ENCODE measurements around the gene SLC5A5. TPM values are rescaled to one million over a fixed set of nuclear protein-coding genes. Genes with fewer than 3 reads are reported as not detected.

The SLC5A5 gene
- total RNA-seq, 1 experiment from 2014 or later: 1.8 TPM

DNA sequence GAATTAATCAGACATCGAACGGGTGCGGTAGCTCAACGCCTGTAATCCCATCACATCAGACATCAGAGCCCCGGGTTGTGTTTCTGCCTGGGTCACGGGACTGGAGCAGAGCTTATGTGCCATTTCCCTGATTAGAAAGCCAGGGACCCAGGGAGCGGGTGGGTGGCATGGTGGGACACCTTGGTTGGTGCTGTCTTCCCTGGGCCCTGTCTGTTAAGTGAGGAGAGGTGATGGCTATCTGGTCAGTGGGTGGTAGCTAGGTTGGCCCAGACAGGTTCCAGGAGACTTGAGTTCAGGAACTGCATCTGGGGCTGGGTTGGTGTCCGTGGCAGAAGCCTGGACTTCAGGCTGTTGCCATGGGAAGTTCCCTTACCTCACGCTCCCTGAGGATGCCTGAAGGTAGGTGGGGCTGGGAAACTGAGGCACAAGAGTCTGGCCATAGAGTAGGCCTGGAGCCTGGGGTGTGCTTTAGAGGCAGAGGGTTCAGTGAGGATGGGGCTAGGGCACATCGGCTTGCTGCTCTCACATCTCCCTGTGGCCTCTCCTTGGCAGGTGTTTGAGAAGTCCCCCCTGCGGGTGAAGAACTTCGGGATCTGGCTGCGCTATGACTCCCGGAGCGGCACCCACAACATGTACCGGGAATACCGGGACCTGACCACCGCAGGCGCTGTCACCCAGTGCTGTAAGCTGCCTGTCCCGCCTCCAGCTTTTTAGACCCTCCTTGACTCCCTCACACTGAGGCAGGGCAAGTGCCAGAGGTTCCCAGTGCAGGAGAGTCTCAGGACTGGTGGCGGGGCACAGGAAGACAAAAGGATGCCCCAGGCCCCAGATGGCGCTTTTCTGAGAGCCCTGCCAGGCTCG, 10.0 kb upstream of the SLC5A5 start:
- Histone ChIP-seq H3K56ac (ENCODE audit: insufficient read length, low read depth, low read length) (no peak overlapping the region), H4K8ac (replicated peaks; ENCODE audit: insufficient read length, low read depth, low read length) (no peak overlapping the region), H3K27me3 (ENCODE audit: insufficient read depth, low read length) (no peaks in the 10 kb centered on the region), H3T11ph (ENCODE audit: low read length) (no peak overlapping the region), H3K18ac (ENCODE audit: insufficient read length, low read depth, low read length) (no peak overlapping the region), H3K79me2 (ENCODE audit: insufficient read depth, low read length) (peaks cover 16% of the 10 kb centered on the region; the same call in 1 of the 2 replicates), H2BK12ac (ENCODE audit: insufficient read length, low read depth, low read length) (no peak overlapping the region), H3K4ac (ENCODE audit: low read depth, low read length) (no peak overlapping the region), H4K91ac (ENCODE audit: insufficient read length, low read depth, low read length) (no peak overlapping the region), H2AK5ac (ENCODE audit: insufficient read length, low read length) (no peak overlapping the region), H3K23ac (ENCODE audit: insufficient read length, low read depth, low read length) (no peak overlapping the region), H3K14ac (ENCODE audit: insufficient read depth, low read length) (no peak overlapping the region), H3K4me1 (ENCODE audit: insufficient read depth, low read length) (no peaks in the 10 kb centered on the region), H4K20me1 (ENCODE audit: control insufficient read depth, insufficient read depth, insufficient read length) (no peaks in the 10 kb centered on the region), H2BK20ac (ENCODE audit: low read depth, low read length, poor library complexity, severe bottlenecking) (no peak overlapping the region), H2BK15ac (ENCODE audit: low read depth, low read length) (no peak overlapping the region), H3K9ac (ENCODE audit: extremely low read depth, insufficient read length, low read length) (peak overlapping the region; percentile 58), H3K4me2 (ENCODE audit: insufficient read depth, insufficient read length, low read length) (peak overlapping the region; percentile 100), H3K79me1 (ENCODE audit: insufficient read depth, low read depth, low read length, poor library complexity, severe bottlenecking) (peaks cover 7% of the 10 kb centered on the region), H2BK5ac (ENCODE audit: insufficient read length, low read length) (no peak overlapping the region), H2BK120ac (ENCODE audit: low read depth, low read length, poor library complexity, severe bottlenecking) (no peak overlapping the region), H3K27ac (ENCODE audit: insufficient read length, low read depth, low read length) (no peak overlapping the region), H3K23me2 (ENCODE audit: insufficient read length, low read depth, low read length, poor library complexity, severe bottlenecking) (peaks cover 4% of the 10 kb centered on the region), H4K5ac (ENCODE audit: insufficient read length, low read depth, low read length) (no peak overlapping the region), H3K9me3 (ENCODE audit: control insufficient read depth, low read depth, low read length) (no peaks in the 10 kb centered on the region), H2AFZ (ENCODE audit: low read length) (no peak overlapping the region)
- peak overlapping the region; percentile 99 to 100 for H3K4me3 Mint-ChIP-seq
- H3K27me3 Mint-ChIP-seq (ENCODE audit: low read depth): peaks cover 1% of the 10 kb centered on the region
- TF ChIP-seq, protein P1, sequence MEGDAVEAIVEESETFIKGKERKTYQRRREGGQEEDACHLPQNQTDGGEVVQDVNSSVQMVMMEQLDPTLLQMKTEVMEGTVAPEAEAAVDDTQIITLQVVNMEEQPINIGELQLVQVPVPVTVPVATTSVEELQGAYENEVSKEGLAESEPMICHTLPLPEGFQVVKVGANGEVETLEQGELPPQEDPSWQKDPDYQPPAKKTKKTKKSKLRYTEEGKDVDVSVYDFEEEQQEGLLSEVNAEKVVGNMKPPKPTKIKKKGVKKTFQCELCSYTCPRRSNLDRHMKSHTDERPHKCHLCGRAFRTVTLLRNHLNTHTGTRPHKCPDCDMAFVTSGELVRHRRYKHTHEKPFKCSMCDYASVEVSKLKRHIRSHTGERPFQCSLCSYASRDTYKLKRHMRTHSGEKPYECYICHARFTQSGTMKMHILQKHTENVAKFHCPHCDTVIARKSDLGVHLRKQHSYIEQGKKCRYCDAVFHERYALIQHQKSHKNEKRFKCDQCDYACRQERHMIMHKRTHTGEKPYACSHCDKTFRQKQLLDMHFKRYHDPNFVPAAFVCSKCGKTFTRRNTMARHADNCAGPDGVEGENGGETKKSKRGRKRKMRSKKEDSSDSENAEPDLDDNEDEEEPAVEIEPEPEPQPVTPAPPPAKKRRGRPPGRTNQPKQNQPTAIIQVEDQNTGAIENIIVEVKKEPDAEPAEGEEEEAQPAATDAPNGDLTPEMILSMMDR (conservative IDR thresholded peaks at IDR 0.05): no peak
- H3K9me3 Mint-ChIP-seq: peaks cover 0 to 2% of the 10 kb centered on the region in 2 experiments; a peak in 2 of 5 replicates
- peaks cover 40 to 64% (median 51%) of the 10 kb centered on the region in 3 experiments for H3K36me3 Mint-ChIP-seq (ENCODE audit: insufficient read depth in 1 of 3, low read depth in 3 of 3)
- DNase-seq: no peak
- peaks cover 13 to 33% of the 10 kb centered on the region in 2 experiments for H3K4me1 Mint-ChIP-seq
- WGBS (ENCODE audit: extremely low coverage, insufficient read length, low lambda C conversion rate): no CpG with 5 or more reads among the region's 23 CpGs
- H3K27ac Mint-ChIP-seq: peak overlapping the region; percentile 96 to 99 (median 97); a peak in 6 of 7 replicates

All from H9 (cell line).